HL-60 (cell line): ENCODE results near the gene RHOJ.

Source experiments
- DNase-seq, 2 experiments: peaks; one replicate each; pipeline ENCODE4 v3.0.0-alpha.2; 2010 to 2020; ENCODE audit warnings: low read depth in 1 of 2, low spot score in 1 of 2
- H3K27ac ChIP-seq: fragments of 250-450 bp; sonication (Bioruptor Pico); replicated peaks from 2 replicates; pipeline ENCODE4 v1.5.1; 2020; ENCODE audit warnings: mild to moderate bottlenecking, moderate library complexity
- H3K27me3 ChIP-seq: fragments of 250-450 bp; sonication (Bioruptor Pico); 2 replicates; pipeline ENCODE4 v1.5.1; 2021; ENCODE audit warnings: mild to moderate bottlenecking, moderate library complexity; ENCODE audit not compliant: insufficient read depth, poor library complexity, severe bottlenecking
- H3K4me3 ChIP-seq: replicated peaks from 2 replicates; pipeline ENCODE4 v1.5.1; 2011; ENCODE audit warnings: mild to moderate bottlenecking, control low read depth, low read length; ENCODE audit not compliant: insufficient read depth
- GABPA ChIP-seq: IDR thresholded peaks from 2 replicates; pipeline ENCODE4 v1.6.1; 2012; ENCODE audit warnings: low read depth
- POLR2AphosphoS5 ChIP-seq: IDR thresholded peaks from 2 replicates; pipeline ENCODE4 v1.6.1; 2012; ENCODE audit warnings: low read depth
- REST ChIP-seq: IDR thresholded peaks from 2 replicates; pipeline ENCODE4 v1.6.1; 2012; ENCODE audit warnings: low read depth; ENCODE audit not compliant: insufficient replicate concordance
- SPI1 ChIP-seq: IDR thresholded peaks from 2 replicates; pipeline ENCODE4 v1.6.1; 2012; ENCODE audit warnings: low read depth, mild to moderate bottlenecking, borderline replicate concordance
- TF ChIP-seq, protein P1 (sequence below): IDR thresholded peaks from one replicate; pipeline ENCODE4 v1.5.1; 2011; ENCODE audit warnings: low read length, control low read depth, inconsistent platforms; ENCODE audit not compliant: insufficient read depth

The RHOJ gene

DNA sequence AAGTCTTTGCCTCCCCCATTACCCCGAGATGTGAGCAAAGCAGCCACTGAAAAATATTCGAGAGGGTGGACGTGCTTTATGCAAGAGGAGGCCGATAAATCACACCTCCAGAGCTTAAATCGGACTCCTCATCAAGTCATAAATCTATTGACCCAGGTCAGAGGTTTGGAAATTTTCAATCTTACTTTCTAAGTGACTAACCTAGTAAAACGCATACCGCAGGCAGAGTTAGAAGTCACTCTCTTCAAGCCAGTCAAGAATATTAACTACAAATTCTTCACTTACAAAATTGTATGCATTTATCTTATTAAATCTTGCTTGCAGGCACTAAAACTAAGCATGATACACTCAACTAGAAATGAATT lies 79.6 kb downstream of the RHOJ start:
- H3K4me3 ChIP-seq = no peak overlapping the region
- H3K27me3 ChIP-seq = peaks cover 12% of the 10 kb centered on the region
- no peak overlapping the region for H3K27ac ChIP-seq
- DNase-seq = no peak
- TF ChIP-seq POLR2AphosphoS5 = no peak
- TF ChIP-seq SPI1 = no peak
- TF ChIP-seq, protein P1, sequence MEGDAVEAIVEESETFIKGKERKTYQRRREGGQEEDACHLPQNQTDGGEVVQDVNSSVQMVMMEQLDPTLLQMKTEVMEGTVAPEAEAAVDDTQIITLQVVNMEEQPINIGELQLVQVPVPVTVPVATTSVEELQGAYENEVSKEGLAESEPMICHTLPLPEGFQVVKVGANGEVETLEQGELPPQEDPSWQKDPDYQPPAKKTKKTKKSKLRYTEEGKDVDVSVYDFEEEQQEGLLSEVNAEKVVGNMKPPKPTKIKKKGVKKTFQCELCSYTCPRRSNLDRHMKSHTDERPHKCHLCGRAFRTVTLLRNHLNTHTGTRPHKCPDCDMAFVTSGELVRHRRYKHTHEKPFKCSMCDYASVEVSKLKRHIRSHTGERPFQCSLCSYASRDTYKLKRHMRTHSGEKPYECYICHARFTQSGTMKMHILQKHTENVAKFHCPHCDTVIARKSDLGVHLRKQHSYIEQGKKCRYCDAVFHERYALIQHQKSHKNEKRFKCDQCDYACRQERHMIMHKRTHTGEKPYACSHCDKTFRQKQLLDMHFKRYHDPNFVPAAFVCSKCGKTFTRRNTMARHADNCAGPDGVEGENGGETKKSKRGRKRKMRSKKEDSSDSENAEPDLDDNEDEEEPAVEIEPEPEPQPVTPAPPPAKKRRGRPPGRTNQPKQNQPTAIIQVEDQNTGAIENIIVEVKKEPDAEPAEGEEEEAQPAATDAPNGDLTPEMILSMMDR = no peak
- TF ChIP-seq GABPA = no peak
- TF ChIP-seq REST = no peak

DNA sequence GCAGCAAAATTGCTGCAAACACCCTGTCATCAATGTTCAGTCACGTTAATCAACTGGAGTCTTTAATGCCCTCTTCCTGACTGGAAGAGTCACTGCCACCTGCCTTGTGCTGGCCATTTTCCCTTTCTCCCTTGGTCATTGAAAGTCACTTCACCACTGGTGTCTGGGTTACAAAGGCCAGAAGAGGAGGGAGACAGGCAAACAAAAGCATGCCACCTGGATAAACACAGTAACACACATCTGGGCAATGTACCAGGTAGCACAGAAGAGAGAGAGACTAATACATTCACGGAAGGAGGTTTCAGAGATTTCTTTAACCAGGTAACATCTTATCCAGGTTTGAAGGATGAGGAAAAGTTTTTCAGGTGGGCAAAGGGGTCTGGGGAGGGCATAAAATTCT lies 81.8 kb downstream of the RHOJ start:
- H3K4me3 ChIP-seq = no peak overlapping the region
- no peak for DNase-seq
- H3K27me3 ChIP-seq = peaks cover 12% of the 10 kb centered on the region
- TF ChIP-seq REST = no peak
- no peak for TF ChIP-seq GABPA
- TF ChIP-seq SPI1 = no peak
- no peak for TF ChIP-seq POLR2AphosphoS5
- TF ChIP-seq, protein P1 = no peak
- H3K27ac ChIP-seq = no peak overlapping the region

GRCh38 chr14:63287666-63288483 lies 83.6 kb downstream of the RHOJ start:
- TF ChIP-seq SPI1 (no peak), REST (no peak), POLR2AphosphoS5 (no peak), GABPA (no peak)
- TF ChIP-seq, protein P1 = no peak
- peaks cover 12% of the 10 kb centered on the region for H3K27me3 ChIP-seq
- H3K27ac ChIP-seq = no peak overlapping the region
- no peak overlapping the region for H3K4me3 ChIP-seq
- DNase-seq = no peak
